ENCODE results near the gene IL31RA.

IL31RA gene

DNA sequence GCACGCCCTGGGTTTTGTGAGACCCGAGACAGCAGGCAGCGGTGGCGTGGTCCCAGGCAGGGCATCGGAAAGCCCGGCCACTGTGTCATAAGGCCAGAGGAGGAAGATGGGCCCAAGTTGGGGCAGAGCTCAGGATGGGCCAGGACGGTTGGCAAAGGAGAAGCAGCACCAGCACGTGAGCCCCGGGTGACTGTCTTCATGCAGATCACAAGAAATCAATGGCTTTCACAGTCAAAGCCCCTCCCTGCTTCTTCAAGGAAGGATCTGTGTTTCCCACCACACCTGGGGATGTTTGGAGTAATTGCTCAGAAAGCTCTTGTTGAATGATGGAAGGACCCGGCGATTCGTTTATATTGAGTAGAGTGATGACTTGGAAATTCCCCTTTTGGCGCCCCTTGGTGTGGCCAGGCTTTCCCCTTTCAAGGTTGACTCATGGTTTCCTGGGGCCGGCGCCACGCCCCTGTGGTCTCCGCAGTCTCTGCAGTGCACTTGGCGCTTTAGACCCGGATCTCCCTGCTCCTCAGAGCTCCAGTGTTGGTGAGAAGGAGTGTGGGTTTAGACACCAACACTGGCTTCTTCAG, 52.1 kb downstream of the IL31RA start:
- peak; percentile 78 to 85 (median 82) for DNase-seq

DNA sequence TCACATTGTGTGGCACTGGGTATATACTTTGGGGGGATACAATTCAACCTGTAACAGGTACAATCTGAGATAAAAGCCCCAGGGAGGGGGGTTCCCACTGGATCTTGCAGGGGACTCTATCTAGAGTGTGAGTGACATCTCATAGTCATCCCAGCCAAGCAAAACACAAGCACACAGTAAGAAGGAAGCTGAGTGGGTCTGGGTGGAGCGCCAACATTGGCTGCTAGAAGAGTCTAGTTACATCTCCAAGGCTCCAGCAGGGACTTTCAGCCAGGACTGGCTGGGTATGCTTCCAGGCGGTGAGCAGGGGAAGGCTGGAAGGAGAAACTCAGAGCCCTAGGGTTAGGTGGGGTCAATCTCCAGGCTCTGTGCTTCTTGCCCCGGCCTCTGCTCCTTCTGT, 53.0 kb downstream of the IL31RA start:
- peak in 3 of 4 experiments; percentile 29 to 40 (median 37) for DNase-seq

DNA sequence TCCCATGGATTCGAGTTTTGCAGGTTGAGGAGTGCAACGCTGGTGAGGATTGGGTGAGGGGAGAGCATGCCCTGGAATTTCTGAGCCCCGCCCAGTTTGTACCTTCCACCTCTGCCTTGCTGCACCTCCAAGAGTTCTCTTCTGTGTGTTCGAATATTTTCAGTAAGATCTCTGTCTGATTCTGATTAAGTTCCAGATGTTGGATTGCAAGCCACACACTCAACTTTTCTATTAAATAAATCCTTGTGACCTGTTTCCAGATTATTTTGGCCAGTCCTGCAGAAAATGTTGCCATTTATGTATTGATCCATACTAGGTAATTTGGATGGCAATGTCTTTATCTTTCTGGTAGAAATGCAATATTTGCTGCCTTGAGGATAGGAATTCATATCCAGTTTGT, 54.1 kb downstream of the IL31RA start:
- no peak for DNase-seq

DNA sequence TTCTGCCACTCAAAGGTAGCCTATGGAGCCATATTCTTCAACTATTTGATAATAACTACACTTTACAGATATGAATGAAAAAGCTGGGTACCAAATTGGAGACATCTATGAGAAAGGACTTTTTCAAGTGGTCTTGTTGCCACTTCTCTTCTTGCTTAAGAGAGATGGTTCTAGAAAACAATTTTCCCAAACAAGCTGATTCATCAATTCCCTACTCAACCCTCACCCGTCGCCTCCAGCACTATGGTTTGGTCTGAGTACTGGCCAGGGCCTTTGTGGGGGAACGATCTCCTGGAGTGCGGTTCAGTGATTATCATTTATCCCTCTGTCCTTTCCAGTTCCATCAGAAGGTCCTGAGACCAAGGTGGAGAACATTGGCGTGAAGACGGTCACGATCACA, 56.8 kb downstream of the IL31RA start:
- DNase-seq = no peak

DNA sequence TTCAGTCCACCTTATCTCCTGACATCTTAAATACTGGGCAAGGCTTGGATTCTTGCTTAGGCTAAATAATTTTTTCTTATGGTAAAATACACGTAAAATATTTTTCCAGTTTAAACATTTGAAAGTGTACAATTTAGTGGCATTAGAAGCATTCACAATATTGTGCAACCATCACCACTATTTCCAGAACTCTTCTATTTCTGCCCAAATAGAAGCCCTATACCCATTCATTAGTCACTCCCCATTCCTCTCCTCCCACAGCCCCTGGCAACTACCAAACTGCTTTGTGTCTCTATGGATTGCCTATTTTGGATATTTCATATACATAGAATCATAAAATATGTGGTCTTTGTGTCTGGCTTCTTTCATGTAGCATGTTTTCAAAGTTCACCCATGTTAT, 57.6 kb downstream of the IL31RA start:
- no peak for DNase-seq

DNA sequence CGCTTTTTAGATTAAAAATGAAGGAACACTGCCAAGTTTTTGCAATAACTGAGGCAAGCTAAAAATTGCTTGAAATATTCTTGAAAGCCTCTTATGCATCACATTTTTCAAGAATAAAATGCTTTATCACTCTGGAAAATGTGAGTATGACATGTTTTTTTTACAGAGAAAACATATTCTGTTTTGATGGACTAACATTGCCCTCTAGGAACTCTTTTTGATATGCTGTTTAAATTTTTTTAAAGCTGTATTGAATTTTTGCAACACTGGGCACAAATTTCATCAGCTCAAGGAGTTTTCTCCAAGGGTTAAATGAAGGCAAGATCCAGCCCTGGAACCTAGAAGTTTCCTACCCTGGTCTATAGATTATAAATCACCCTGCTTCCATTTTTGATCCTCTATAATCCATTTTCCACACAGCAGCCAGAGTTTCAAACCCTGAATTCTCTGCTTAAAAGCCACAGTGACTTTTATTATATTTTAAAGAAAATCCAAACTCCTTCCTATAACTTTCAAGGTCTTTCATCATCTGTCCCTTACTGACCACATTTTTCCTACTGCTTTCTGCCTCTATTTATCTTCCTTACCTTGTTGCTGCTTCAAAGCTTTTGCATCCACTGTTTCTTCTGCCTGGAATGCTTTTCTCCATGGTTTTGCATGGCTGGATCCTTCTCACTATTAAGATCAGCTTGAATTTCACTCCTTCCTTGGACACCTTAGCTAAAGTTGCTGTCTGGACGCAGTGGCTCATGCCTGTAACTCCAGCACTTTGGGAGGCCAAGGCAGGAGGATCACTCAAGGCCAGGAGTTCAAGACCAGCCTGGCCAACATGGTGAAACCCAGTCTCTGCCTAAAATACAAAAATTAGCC, 60.9 kb downstream of the IL31RA start:
- DNase-seq = peak in 1 of 4 experiments; percentile 13

DNA sequence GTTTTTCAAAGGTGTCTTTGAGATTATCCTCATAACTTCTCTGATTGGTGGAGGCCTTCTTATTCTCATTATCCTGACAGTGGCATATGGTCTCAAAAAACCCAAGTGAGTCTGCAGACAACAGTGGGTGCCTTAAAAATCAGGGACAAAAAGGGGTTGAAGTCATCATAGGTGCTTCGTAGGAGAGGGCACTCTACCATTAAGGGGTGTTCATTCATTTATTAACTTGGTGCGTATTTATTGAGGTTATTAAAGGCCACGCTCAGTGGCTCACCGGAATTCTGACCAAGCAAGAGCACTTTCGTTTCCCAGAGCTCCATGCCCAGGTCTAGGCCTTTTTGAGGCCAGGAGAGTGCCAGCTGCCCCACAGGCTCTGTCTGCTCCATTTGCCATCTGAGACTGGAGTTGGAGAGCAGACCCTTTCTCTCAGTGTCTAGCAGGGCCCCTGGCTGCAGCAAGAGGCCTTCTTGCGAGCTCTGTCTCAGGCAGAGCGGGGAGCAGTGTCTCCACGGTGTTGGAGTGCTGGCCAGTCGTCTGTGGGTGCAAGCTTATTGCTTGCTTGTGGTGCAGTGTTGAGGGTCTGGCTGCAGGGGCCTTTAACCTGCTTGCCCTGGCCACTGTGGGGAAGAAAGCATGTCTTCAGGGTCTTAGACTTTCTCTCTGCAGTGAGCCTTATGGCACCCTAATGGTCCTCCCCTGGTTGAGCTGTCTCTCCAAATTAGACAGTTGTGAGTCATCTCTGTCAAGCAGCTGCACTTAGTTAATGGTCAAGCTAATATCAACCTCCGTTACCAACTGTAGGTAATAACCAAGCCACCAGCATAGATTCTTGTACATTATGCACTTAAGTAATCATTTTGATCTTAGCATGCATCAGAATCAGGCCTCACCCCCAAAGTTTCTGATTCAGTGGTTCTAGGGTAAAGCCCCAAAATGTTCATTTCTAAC, 62.6 kb downstream of the IL31RA start:
- no peak for DNase-seq

DNA sequence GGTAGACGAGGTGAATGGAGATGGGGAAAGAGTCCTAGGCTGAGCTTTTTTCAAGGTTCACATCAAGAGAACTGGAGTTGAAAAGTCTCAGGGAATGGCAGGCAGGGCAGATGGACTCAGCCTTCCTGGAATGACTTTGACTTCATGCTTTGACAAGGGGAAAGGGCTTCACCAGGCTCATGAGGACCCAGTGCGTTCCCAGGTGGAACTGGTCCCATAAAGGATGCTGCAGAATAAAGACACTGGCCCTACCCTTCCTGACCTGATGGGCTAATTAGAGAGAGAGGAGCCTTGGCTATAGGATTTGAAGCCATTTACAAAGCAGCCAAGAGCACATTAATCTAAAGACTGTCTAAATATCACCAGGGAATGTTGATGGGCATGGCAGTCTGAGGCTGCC, 63.8 kb downstream of the IL31RA start:
- DNase-seq = no peak

DNA sequence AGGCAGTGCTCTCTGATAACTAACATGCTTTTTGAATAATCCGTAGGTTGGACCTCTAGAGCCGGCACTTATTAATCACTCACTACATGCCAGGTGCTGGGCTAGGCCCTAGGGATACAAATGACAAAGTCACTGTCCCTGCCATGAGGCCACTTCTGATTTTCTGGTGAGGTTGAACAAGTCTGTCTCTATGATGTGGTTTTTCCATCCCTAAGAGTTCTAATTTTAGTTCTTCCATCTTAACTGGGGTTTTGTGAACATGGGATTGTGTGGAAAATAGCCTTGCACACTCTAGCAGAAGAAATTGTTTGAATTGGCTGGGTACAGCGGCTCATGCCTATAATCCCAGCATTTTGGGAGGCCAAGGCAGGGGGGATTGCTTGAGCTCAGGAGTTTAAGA, 64.6 kb downstream of the IL31RA start:
- DNase-seq = no peak

DNA sequence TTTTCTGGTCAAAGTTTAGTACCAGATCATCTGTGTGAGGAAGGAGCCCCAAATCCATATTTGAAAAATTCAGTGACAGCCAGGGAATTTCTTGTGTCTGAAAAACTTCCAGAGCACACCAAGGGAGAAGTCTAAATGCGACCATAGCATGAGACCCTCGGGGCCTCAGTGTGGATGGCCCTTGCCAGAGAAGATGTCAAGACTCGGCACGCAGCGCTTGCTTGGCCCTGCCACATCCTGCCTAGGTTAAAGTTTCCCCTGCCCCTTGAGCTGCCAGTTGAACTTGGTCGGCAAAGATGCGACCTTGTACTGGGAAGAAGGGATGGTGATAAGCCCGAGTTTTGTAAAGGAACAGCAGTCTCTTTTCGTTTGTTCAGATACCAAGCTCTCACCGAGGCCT, 65.8 kb downstream of the IL31RA start:
- DNase-seq = no peak

DNA sequence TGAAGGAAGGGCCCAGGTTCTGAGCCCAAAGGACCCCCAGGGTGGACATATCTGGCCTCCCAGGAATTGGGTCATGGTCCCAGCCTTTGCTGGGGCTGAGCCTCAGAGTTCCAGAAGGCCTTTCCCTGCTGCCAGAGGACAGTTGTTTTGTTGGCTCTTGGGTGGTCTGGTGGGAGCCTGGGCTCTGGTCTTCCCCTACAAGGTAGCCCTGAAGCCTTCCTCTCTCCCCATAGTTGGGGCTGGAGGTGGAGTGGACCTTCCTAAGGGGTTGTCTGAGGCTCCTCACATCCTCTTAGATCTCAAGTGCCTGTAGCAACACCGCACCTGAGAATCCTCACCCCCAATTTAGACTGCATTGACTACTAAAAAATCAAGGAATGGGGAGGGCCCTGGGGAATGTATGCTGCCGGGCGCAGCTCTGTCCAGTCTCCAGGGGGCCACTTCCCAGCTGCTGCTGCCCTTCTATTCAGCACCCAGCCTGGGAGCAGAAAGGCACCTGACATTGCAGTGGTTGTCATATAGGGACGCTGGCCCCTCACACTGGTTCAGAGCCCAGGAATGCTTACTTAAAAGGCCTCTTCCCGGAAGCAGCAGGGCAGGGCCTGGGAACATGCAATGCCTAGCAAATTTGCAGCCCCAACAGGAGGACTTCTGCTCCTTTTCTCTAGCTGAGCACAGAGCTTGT, 66.4 kb downstream of the IL31RA start:
- DNase-seq = no peak

DNA sequence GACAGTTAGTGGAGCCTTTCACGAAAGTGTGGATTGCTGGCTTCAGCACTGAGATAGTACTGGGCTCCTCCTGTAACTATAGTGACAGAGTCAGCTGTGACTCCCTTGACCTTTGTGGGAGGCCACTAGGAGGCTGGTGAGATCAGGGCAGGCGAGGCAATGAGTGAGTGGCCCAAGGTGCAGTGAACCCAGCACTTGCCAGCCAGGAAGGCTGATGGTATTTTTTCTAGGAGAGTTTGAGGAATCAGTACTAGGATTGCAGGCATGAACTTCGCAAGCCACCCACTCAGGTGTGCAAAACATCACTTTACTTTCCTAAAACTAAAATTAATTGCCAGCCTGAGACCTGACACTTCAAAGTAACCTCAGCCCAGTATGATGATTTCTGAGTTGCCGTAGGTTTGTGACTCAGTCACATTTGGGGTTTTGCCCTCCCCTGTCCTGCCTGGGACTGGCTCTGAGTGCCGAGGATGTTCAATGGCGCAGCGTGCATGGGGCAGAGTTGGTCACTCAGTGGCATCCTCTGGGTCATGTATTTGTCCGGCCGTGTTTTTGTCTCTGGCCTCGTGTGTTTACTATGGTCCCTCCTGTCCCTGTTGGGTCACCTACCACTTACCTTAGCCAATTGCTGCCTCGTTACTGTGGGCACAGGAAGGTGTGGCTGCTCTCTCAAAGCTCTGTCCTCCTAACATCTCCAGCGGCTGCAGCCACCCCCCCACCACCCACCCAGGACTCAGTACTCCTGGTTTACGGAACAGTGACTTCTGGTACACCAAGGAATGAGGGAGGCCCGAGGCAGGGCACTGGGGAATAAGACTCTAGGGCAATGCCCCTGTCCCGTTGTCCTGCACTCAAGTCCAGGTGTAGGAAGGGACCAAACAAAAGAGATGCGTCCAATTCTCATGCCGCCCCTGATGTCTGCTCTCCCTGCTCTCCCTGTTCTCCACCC, 67.2 kb downstream of the IL31RA start:
- DNase-seq = peak; percentile 47 to 79 (median 70)

DNA sequence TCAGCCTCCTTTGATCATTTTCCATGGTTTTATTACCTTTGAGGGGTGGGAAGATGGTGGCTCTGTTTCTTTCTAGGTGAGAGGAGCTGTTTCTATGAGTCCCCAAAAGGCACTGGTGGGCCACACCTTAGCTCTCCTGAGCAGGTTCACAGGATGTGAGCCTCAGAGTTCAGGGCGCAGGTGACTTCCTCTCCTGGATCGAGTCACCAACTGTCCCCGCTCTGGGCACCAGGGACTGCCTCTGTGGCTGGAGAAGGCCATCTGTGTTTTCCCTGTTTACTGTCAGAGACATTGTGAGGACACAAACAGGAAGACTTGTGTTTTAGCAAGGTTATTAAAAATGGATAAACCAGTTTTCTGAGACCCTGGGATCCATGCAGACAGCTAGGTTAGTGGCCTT, 68.5 kb downstream of the IL31RA start:
- DNase-seq = no peak

DNA sequence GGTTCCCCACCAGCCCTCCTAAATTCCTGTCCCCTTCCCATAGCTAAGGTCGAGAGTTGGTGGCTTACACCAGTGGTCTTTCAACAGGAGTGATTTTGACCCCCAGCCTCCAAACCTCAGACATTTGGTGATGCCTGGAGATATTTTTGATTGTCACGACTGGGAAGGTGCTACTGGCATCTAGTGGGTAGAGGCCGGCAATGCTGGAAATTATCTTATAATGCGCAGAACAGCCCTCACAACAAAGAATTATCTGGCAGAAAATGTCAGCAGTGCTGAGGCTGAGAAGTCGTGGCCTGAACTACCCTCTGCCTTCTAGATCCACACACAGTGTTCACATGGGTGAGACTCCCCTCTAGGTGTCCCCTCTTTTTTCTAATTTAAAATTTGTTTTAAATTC, 69.6 kb downstream of the IL31RA start:
- DNase-seq = peak in 1 of 4 experiments; percentile 12

DNA sequence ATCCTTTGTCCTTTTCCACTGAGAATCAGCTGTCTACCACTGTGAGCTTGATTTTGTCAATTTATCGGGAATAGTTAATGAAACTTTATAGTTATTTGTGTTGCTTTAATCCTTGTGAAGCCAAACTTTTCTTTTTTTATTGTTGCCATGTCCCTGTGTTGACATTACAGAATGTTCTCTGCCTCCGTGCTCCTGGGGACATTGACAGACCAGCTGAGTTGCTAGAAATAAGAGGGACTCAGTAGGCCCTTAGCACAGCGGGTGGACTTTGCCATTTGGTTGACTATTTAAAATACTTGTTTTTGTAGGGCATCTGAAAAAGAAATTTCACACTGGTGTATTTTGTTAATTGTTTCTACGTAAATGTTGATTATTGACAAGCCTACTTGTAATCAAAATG, 70.5 kb downstream of the IL31RA start:
- DNase-seq = no peak

DNA sequence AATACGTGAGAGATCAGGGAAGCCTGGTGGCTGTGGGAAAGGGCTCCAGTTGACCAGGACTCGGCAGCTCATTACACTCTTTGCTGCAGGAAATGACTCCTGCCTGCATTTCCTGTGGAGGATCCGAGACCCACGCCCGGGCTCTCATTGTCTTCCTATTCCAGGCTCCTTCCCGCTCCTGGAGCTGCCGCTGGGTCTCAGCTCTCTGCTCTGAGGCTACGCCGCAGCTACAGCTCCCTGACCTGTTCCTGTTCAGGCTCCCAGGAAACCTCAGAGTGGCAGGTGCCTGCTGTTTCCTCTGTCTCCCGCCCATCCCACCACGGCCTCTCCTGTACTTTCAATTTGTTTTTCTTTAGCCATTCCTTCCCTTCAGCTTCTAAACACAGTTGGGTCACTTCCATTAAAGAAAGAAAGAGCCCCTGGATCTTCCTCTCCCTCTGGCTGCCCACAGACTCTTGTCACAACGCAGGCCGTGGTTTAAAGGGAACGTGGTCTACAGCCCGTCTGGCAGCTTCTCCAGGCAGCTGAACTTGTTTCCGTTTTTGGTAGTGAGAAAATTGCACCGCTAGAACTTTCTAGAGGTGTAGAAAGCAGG, 72.1 kb downstream of the IL31RA start:
- peak; percentile 54 to 75 (median 66) for DNase-seq

DNA sequence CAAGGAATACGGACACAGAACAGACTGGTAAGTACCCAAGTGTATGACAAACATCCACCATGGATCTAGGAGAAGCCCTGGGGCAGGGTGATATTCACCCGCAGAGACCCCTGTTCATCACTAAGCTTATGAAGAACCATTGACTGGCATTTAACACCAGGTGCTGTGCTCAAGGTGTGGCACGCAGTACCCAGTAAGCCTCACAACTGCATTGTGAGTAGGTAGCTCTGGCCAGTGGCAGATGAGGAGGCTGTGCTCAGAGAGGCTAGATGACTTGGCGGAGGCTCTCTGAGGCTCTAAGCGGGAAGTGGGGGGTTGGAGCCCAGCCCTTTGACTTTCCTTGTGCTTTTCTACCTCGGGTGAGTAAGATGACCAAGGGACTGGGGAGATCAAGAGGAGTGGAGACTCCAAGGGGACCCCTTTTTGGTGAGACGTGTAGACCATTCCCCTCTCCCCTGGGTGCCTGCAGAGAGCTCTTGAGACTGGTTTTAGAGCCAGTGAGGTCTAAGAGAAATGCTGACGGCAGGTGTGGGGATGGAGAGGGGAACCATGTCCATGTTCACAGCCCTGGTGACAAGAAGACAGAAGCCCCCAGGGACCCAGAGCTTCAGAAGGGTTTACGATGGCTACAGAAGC, 72.8 kb downstream of the IL31RA start:
- DNase-seq = no peak

DNA sequence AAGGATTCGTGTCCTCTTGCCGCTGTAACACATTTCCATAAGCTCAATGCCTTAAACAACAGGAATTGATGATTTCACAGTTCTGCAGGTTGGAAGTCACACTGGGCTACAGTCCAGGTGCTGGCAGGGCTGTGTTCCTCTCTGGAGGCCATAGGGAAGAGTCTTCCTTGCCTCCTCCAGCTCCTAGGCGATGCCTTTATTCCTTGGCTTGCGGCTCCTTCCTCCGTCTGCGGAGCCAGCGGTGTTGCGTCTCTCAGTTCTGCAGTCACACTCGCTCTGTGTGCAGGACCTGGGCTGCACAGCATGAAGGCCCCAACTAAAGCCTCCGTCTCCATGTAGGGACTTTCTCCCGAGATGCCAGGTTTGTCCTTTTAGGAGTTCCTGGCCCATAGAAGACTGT, 73.6 kb downstream of the IL31RA start:
- no peak for DNase-seq

DNA sequence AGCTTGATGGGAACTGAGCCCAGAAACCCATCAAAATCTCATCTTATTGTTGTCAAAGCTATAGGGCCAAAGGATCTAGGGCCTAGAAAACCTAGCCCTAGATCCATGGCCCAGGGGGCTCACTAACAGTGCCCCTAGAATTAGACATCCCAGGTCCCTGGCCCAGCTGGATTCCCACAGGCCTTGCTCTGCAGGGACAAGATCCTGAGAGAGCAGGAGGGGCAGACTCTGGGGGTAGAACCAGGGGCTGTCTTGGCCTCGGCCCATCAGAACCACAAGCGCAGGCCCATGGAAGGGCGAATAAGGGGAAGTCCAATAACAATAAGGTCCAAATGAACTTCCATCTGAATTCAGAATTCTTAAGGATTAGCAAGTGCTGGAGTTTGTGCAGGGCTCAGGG, 74.0 kb downstream of the IL31RA start:
- DNase-seq = no peak

DNA sequence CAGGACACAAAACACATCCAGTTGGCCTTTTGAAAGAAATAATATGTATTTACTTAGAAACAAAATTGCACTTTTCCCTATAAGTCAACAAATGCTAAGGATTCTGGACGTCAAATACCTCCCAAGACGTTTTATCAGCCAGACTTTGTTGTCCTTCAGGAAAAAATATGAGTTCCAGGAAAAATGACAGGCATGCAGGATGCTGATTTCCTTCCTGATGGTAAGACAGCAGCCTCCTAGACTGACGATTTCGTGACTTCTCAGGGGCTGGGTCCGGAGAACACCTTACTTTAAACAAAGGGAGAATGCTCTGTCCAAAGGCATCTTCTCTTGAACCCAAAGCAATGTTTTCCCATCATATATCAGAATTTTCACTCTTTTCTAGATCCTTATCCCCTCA, 74.6 kb downstream of the IL31RA start:
- DNase-seq = no peak

Measured in suppressor macrophage (primary cell).